RWPE1 (cell line): ENCODE measurements around the gene HHLA2.

Experiments used
- CTCF ChIA-PET: fragments of 350-600 bp; sonication (Branson Sonifier 250); formaldehyde crosslinking; extraction: SDS; loops from one replicate; lab custom pipeline; 2021; lab: Yijun Ruan, JAX
- POLR2A ChIA-PET: fragments of 400-600 bp; formaldehyde crosslinking; extraction: SDS; loops from one replicate; lab custom pipeline; 2020; ENCODE audit warnings: antibody characterized with exemption; ENCODE audit not compliant: low non-redundant PET; lab: Yijun Ruan, JAX
- DNase-seq: peaks from one replicate; pipeline ENCODE4 v3.0.0; 2012; ENCODE audit warnings: low spot score
- H3K27ac ChIP-seq: fragments of 450-650 bp; 2 replicates; pipeline ENCODE4 v1.5.1; 2017
- TF ChIP-seq, protein P1 (sequence below): fragments of 450-650 bp; conservative IDR thresholded peaks from 2 replicates; pipeline ENCODE4 v1.5.1; 2017; ENCODE audit warnings: low read depth, mild to moderate bottlenecking

The HHLA2 gene

DNA sequence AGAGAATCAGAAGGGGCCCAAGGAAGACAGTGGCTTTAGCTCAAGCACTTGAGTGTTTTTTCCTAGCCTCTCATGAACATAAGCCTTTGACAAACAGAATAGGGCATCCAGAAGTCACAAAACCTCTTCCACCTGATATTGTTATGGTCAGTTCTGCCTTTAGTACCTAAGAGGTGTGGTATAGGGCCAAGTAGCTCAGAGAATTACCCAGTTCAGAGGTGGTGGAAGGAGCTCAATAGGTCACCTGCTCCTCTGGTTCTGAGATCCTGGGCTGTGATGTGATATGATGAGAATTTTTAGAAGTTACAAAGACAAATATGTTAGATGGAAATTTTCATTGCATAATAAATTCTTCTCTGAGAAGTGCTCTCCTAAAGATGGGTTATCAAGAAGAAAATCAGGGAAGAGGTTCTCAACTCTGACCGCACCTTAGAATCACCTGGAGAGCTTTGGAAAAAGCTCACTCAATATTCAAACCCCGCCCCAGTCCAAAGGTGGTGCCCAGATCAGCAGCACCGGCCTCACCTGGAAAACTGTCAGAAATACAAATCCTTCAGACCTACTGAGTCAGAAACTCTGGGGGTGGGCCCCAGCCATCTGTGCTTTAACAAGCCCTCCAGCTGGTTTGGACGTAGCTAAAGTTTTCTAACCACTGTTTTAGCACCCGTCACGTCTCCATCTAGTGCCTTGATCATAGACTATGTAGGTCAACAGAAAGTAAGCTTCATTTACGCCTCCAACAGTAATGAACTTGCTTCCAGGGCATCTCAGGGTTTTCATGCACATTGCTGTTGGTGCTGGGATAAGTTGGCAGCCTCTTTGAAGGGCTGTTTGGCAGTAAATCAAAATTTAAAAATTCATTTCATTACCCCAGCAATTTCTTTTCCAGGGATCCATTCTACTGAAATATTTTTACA lies 112.8 kb downstream of the HHLA2 start:
- DNase-seq = no peak
- ChIA-PET POLR2A (no interaction called here), CTCF (interaction anchor here (0.6 to 0.7 kb wide), 3 partner anchors 69 to 1955 kb away, joined by 3 read pairs; no protein-coding TSS in a partner anchor)
- TF ChIP-seq, protein P1, sequence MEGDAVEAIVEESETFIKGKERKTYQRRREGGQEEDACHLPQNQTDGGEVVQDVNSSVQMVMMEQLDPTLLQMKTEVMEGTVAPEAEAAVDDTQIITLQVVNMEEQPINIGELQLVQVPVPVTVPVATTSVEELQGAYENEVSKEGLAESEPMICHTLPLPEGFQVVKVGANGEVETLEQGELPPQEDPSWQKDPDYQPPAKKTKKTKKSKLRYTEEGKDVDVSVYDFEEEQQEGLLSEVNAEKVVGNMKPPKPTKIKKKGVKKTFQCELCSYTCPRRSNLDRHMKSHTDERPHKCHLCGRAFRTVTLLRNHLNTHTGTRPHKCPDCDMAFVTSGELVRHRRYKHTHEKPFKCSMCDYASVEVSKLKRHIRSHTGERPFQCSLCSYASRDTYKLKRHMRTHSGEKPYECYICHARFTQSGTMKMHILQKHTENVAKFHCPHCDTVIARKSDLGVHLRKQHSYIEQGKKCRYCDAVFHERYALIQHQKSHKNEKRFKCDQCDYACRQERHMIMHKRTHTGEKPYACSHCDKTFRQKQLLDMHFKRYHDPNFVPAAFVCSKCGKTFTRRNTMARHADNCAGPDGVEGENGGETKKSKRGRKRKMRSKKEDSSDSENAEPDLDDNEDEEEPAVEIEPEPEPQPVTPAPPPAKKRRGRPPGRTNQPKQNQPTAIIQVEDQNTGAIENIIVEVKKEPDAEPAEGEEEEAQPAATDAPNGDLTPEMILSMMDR = no peak
- no peak overlapping the region for H3K27ac ChIP-seq

- POLR2A ChIA-PET = no interaction called here
- TF ChIP-seq, protein P1 = no peak
- no peak overlapping the region for H3K27ac ChIP-seq
- CTCF ChIA-PET = no interaction called here
- no peak for DNase-seq
Measured at GRCh38 chr3:108409800-108410178, 113.4 kb downstream of the HHLA2 start.

- ChIA-PET POLR2A (no interaction called here), CTCF (interaction anchor here (0.6 to 0.8 kb wide), 3 partner anchors 14 to 544 kb away, joined by 3 to 5 read pairs (median 4); no protein-coding TSS in a partner anchor)
- TF ChIP-seq, protein P1 = no peak
- DNase-seq = no peak
- H3K27ac ChIP-seq = no peak overlapping the region
Measured at GRCh38 chr3:108410531-108410984, 114.2 kb downstream of the HHLA2 start.

DNA sequence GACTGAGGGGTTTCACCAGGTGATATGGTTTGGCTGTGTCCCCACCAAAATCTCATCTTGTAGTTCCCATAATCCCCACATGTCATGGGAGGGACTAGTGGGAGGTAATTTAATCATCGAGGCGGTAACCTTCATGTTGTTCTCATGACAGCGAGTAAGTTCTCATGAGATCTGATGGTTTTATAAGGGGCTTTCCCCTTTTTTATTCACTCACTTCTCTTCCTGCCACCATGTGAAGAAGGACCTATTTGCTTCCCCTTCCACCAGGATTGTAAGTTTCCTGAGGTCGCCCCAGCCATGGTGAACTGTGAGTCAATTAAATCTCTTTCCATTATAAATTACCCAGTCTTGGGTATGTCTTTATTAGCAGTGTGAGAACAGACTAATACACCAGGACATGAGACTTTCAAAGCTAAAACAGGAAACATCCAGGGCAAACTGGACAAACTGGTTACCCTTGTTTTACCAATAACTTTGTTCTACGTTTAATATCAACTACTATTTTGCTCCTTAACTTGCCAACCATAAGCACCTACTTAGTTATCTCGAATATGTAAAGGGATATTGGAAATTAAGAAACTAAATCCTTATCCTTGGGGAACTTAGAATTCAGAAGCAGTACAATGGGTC lies 115.9 kb downstream of the HHLA2 start:
- DNase-seq = peak; percentile 15
- ChIA-PET CTCF (interaction anchor here (1.2 kb wide), 1 partner anchor 190 kb away, joined by 3 read pairs; no protein-coding TSS in a partner anchor), POLR2A (no interaction called here)
- H3K27ac ChIP-seq = no peak overlapping the region
- TF ChIP-seq, protein P1 = no peak

DNA sequence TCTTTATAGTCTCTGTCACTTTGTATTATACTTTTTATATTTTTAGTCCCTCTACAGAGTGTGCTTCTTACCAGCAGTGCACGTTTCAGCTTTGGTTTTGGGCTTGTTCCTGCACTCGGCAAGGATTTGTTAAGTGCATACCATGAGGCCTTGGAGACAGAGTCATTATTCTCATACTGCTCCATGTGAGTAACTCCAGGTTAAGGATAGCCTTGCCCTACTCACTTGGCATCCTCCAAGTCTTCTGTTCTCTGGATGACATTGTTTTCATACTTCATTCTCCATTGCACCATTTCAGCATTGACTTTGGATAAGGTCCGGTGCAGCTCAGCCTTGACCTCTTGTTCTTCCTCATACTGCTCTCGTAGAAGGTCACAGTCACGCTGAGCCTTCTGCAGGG lies 117.7 kb downstream of the HHLA2 start:
- TF ChIP-seq, protein P1 = no peak
- CTCF ChIA-PET = interaction anchor here (0.7 kb wide), 1 partner anchor 18 kb away, joined by 3 read pairs; no protein-coding TSS in a partner anchor
- no peak overlapping the region for H3K27ac ChIP-seq
- POLR2A ChIA-PET = no interaction called here
- no peak for DNase-seq

DNA sequence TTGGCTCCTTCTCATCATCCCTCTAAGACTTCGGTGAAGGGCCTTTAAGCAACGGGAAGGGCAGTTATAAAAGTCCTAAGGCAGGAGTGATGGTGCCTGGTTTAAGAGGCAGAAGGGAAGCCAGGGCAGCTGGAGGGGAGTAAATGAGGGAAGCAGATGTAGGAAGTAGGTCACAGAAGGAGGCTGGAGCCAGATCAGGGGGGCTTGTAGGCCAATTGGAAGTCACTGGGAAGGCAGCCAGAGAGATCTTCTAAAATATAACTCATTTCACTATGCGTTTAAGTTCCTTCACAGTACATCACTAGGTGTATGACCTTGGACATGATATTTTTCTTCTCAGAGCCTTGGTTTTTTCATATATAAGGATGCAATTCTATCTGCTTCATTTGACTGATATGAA lies 119.3 kb downstream of the HHLA2 start:
- TF ChIP-seq, protein P1 = no peak
- ChIA-PET CTCF (no interaction called here), POLR2A (no interaction called here)
- no peak overlapping the region for H3K27ac ChIP-seq
- no peak for DNase-seq
